ENCODE data around the gene RNF214.

The RNF214 gene

GRCh38 chr11:117286588-117286987 lies 54.1 kb downstream of the RNF214 start:
- intact Hi-C loops (cut with DNase I; ENCODE audit: low total_unique reads) = no loop called here
- H3K27me3 ChIP-seq = no peaks in the 10 kb centered on the region
- no peak overlapping the region for H3K27ac ChIP-seq
- peaks cover 75 to 98% (median 89%) of the 10 kb centered on the region in 3 donors for H3K36me3 ChIP-seq
- no peaks in the 10 kb centered on the region for H3K9me3 ChIP-seq
- no peak overlapping the region for H3K4me3 ChIP-seq
- H3K4me1 ChIP-seq = no peaks in the 10 kb centered on the region
- TF ChIP-seq, protein P1, sequence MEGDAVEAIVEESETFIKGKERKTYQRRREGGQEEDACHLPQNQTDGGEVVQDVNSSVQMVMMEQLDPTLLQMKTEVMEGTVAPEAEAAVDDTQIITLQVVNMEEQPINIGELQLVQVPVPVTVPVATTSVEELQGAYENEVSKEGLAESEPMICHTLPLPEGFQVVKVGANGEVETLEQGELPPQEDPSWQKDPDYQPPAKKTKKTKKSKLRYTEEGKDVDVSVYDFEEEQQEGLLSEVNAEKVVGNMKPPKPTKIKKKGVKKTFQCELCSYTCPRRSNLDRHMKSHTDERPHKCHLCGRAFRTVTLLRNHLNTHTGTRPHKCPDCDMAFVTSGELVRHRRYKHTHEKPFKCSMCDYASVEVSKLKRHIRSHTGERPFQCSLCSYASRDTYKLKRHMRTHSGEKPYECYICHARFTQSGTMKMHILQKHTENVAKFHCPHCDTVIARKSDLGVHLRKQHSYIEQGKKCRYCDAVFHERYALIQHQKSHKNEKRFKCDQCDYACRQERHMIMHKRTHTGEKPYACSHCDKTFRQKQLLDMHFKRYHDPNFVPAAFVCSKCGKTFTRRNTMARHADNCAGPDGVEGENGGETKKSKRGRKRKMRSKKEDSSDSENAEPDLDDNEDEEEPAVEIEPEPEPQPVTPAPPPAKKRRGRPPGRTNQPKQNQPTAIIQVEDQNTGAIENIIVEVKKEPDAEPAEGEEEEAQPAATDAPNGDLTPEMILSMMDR (IDR thresholded peaks at IDR 0.05) = no peak
- DNase-seq = no peak

DNA sequence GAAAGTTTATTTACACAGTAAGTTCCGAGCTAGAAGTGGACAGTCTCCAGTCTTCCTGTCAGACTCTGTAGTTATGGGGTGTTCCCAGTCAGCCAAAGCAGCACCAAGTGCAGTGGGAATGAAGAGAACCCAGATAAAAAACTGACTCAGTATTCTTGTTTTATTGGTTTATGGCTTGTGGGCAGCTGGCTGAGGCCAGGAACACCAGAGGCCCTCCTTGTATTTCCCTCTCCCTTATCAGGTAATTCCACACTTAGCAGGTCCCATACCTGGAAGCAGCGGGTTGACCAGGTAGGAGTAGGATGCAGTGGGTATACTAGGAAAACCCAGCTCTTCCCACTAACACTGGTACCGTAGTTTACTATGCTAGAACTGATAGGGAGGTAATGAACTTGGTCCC lies 55.2 kb downstream of the RNF214 start:
- intact Hi-C loops (cut with DNase I; ENCODE audit: low total_unique reads) = no loop called here
- Histone ChIP-seq H3K27me3 (no peaks in the 10 kb centered on the region), H3K4me3 (no peak overlapping the region), H3K9me3 (no peaks in the 10 kb centered on the region), H3K36me3 (peaks cover 65 to 98% (median 84%) of the 10 kb centered on the region in 3 donors), H3K27ac (no peak overlapping the region), H3K4me1 (no peaks in the 10 kb centered on the region)
- no peak for DNase-seq
- TF ChIP-seq, protein P1 (IDR thresholded peaks at IDR 0.05) = no peak

DNA sequence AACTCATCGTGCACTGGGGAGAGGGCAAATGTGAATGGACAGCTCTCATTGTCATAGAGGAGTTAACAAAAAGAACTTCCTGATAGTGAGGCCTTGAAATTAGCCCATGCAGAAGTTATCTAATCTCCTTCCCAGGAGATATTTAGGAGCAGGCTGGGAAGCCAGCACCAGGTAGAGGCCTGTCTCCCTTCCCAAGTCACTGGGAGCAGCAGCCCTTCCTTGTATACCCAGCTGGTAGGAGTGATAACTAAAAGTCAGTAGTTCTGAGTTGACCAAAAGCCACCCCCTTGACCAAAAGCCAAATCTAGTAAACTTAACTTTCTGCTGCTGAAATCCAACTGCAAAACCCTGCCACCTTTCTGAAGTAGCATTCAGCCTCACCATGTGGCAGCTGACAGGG lies 57.3 kb downstream of the RNF214 start:
- TF ChIP-seq, protein P1 (IDR thresholded peaks at IDR 0.05) = no peak
- no peak overlapping the region for H3K27ac ChIP-seq
- peaks cover 64 to 96% (median 78%) of the 10 kb centered on the region in 3 donors for H3K36me3 ChIP-seq
- DNase-seq = no peak
- intact Hi-C loops (cut with DNase I; ENCODE audit: low total_unique reads) = no loop called here
- H3K4me1 ChIP-seq = no peaks in the 10 kb centered on the region
- H3K27me3 ChIP-seq = no peaks in the 10 kb centered on the region
- no peaks in the 10 kb centered on the region for H3K9me3 ChIP-seq
- H3K4me3 ChIP-seq = no peak overlapping the region

- no peak within 1 kb of the TSS for H3K27ac ChIP-seq
- no peaks in the 10 kb centered on the region for H3K9me3 ChIP-seq
- H3K27me3 ChIP-seq = no peaks in the 10 kb centered on the region
- no peaks in the 10 kb centered on the region for H3K4me1 ChIP-seq
- TF ChIP-seq, protein P1 (IDR thresholded peaks at IDR 0.05) = no peak
- intact Hi-C loops (cut with DNase I; ENCODE audit: low total_unique reads) = no loop called here
- DNase-seq = no peak
- no peak within 1 kb of the TSS for H3K4me3 ChIP-seq
- peaks cover 61 to 96% (median 68%) of the 10 kb centered on the region in 3 donors for H3K36me3 ChIP-seq
Measured at GRCh38 chr11:117290809-117291396, 58.4 kb downstream of the RNF214 start, which contains the start of gene BACE1-AS. Gene BACE1-AS, plus strand, starts transcription at chr11:117291346.

DNA sequence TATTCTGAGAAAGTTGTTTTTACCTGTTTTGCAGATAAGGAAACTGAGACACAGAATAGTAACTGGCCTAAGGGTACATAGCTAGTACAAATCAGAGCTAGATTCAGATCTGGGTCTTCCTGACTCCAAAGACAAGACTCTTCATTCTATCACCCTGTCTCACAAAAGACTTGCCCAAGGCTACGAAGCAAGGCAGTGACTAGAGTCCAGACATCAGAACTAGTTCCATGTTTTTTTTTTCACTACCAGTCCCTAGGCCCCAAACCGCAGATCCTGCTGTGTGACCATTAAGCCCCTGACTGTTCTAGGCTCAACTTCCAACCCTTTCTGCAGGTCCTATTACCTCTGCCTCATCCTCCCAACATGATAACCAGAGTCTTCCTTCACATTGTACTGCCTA lies 60.1 kb downstream of the RNF214 start:
- intact Hi-C loops (cut with DNase I; ENCODE audit: low total_unique reads) = no loop called here
- Histone ChIP-seq H3K4me1 (no peaks in the 10 kb centered on the region), H3K36me3 (peaks cover 51 to 87% (median 55%) of the 10 kb centered on the region in 3 donors)

More for the DNA sequence above, 60.1 kb downstream of the RNF214 start:
- DNase-seq = no peak
- no peaks in the 10 kb centered on the region for H3K27me3 ChIP-seq
- TF ChIP-seq, protein P1 (IDR thresholded peaks at IDR 0.05) = no peak
- no peaks in the 10 kb centered on the region for H3K9me3 ChIP-seq
- H3K27ac ChIP-seq = no peak overlapping the region
- no peak overlapping the region for H3K4me3 ChIP-seq

Measured in tibial artery (tissue), 4 donors.